GM18867 (cell line): ENCODE results near the gene CHRM1.

ENCODE experiments used
- ATAC-seq: cut with Tn5 transposase; IDR thresholded peaks from one replicate; pipeline ENCODE4 v1.9.1; 2021; ENCODE audit warnings: mild to moderate bottlenecking, moderate library complexity; ENCODE audit not compliant: unreplicated experiment

Gene CHRM1

GRCh38 chr11:62926680-62927455 lies 5.7 kb upstream of the CHRM1 start:
- no peak for ATAC-seq

GRCh38 chr11:62925745-62926679 lies 4.8 kb upstream of the CHRM1 start:
- no peak for ATAC-seq

- ATAC-seq, result no peak
These were observed 4.1 kb upstream of the CHRM1 start for GRCh38 chr11:62925308-62925707.

- no peak for ATAC-seq
These were observed 2.6 kb upstream of the CHRM1 start for GRCh38 chr11:62923601-62924411.

GRCh38 chr11:62922653-62923431 lies 1.7 kb upstream of the CHRM1 start:
- no peak for ATAC-seq

GRCh38 chr11:62922189-62922589 lies 1.0 kb upstream of the CHRM1 start:
- ATAC-seq, result no peak

- no peak for ATAC-seq
These were observed 518 bp upstream of the CHRM1 start for GRCh38 chr11:62921573-62922188.

- no peak for ATAC-seq
These were observed 1.1 kb downstream of the CHRM1 start for GRCh38 chr11:62919898-62920640.

- no peak for ATAC-seq
These were observed 1.7 kb downstream of the CHRM1 start for GRCh38 chr11:62919476-62919875.

GRCh38 chr11:62918531-62918930 lies 2.6 kb downstream of the CHRM1 start:
- no peak for ATAC-seq

GRCh38 chr11:62917906-62918502 lies 3.2 kb downstream of the CHRM1 start:
- ATAC-seq, result no peak

- ATAC-seq, result no peak
These were observed 6.7 kb downstream of the CHRM1 start for GRCh38 chr11:62914416-62914815.

GRCh38 chr11:62912268-62912667 lies 8.9 kb downstream of the CHRM1 start:
- no peak for ATAC-seq

GRCh38 chr11:62911137-62912130 lies 9.7 kb downstream of the CHRM1 start:
- ATAC-seq, result no peak

GRCh38 chr11:62910141-62910882 lies 10.9 kb downstream of the CHRM1 start:
- ATAC-seq, result no peak

- ATAC-seq, result no peak
These were observed 11.9 kb downstream of the CHRM1 start for GRCh38 chr11:62909107-62909894.
